CD4-positive, alpha-beta T cell treated with Interleukin-6 at 100 ng/mL for 8 hours (primary cell): ENCODE measurements around the gene HCRT.
"Not testable (repeated sequence)": the region's sequence is repeated elsewhere in the genome, so short reads cannot be mapped to it uniquely, and the experiment has no call there.

Experiments
- DNase-seq: peaks from one replicate; pipeline ENCODE4 v3.0.0-alpha.2; 2020; ENCODE audit warnings: mixed read lengths, low spot score

Gene HCRT

GRCh38 chr17:42179911-42180410 is 5.3 kb downstream of the HCRT start:
- no peak for DNase-seq

GRCh38 chr17:42179335-42179734 is 5.9 kb downstream of the HCRT start:
- no peak for DNase-seq

- DNase-seq = no peak
These were observed 6.4 kb downstream of the HCRT start for GRCh38 chr17:42178817-42179216.

- no peak for DNase-seq
These were observed 7.6 kb downstream of the HCRT start for GRCh38 chr17:42177684-42178083.

- no peak for DNase-seq
These were observed 11.0 kb downstream of the HCRT start for GRCh38 chr17:42174126-42174783.

- DNase-seq = no peak
These were observed 13.4 kb downstream of the HCRT start for GRCh38 chr17:42171831-42172230.

- no peak for DNase-seq
These were observed 15.9 kb downstream of the HCRT start for GRCh38 chr17:42169351-42169750.

GRCh38 chr17:42167807-42168206 is 17.4 kb downstream of the HCRT start:
- no peak for DNase-seq

- no peak for DNase-seq
These were observed 19.0 kb downstream of the HCRT start for GRCh38 chr17:42166196-42166763.

- no peak for DNase-seq
These were observed 19.5 kb downstream of the HCRT start for GRCh38 chr17:42165751-42166150.

GRCh38 chr17:42163696-42164407 is 21.4 kb downstream of the HCRT start:
- no peak for DNase-seq

GRCh38 chr17:42163113-42163512 is 22.1 kb downstream of the HCRT start:
- peak; percentile 19 for DNase-seq

- DNase-seq = no peak
These were observed 24.7 kb downstream of the HCRT start for GRCh38 chr17:42160531-42160910.

GRCh38 chr17:42159796-42160530 is 25.3 kb downstream of the HCRT start:
- DNase-seq = no peak

GRCh38 chr17:42155614-42156045 is 29.6 kb downstream of the HCRT start:
- no peak for DNase-seq

GRCh38 chr17:42153919-42154742 is 31.1 kb downstream of the HCRT start:
- DNase-seq = no peak

- DNase-seq = no peak
These were observed 38.2 kb downstream of the HCRT start for GRCh38 chr17:42146911-42147607.

GRCh38 chr17:42143138-42143537 is 42.1 kb downstream of the HCRT start:
- DNase-seq = not testable (repeated sequence)

GRCh38 chr17:42142371-42142896 is 42.8 kb downstream of the HCRT start:
- DNase-seq = no peak

GRCh38 chr17:42141382-42141781 is 43.9 kb downstream of the HCRT start:
- DNase-seq = no peak

- DNase-seq = not testable (repeated sequence)
These were observed 44.6 kb downstream of the HCRT start for GRCh38 chr17:42140690-42141089.
